ENCODE measurements around the gene TNS4.
A peak's percentile ranks its signal among the peaks of the same experiment; 100 is the strongest.

The TNS4 gene

GRCh38 chr17:40534371-40535189, 33.2 kb upstream of the TNS4 start:
- DNase-seq = peak; percentile 60

GRCh38 chr17:40533896-40534295, 32.5 kb upstream of the TNS4 start:
- peak; percentile 64 for DNase-seq

- DNase-seq = peak; percentile 59
These were observed 31.3 kb upstream of the TNS4 start for GRCh38 chr17:40532520-40533253.

GRCh38 chr17:40531051-40531991, 29.9 kb upstream of the TNS4 start:
- peak; percentile 89 for DNase-seq

- peak; percentile 51 for DNase-seq
These were observed 29.1 kb upstream of the TNS4 start for GRCh38 chr17:40530531-40530994.

- DNase-seq = no peak
These were observed 28.6 kb upstream of the TNS4 start for GRCh38 chr17:40529991-40530390.

- peak; percentile 62 for DNase-seq
These were observed 27.4 kb upstream of the TNS4 start for GRCh38 chr17:40528692-40529417.

GRCh38 chr17:40526668-40527067, 25.2 kb upstream of the TNS4 start:
- peak; percentile 33 for DNase-seq

- DNase-seq = no peak
These were observed 23.9 kb upstream of the TNS4 start for GRCh38 chr17:40525294-40525693.

GRCh38 chr17:40524243-40524965, 23.0 kb upstream of the TNS4 start:
- DNase-seq = peak; percentile 31

- no peak for DNase-seq
These were observed 21.5 kb upstream of the TNS4 start for GRCh38 chr17:40522961-40523310.

- peak; percentile 19 for DNase-seq
These were observed 21.0 kb upstream of the TNS4 start for GRCh38 chr17:40522250-40522960.

- DNase-seq = peak; percentile 52
These were observed 19.6 kb upstream of the TNS4 start for GRCh38 chr17:40520991-40521453.

- DNase-seq = peak; percentile 61
These were observed 17.8 kb upstream of the TNS4 start for GRCh38 chr17:40519089-40519775.

GRCh38 chr17:40518401-40519088, 17.1 kb upstream of the TNS4 start:
- DNase-seq = peak; percentile 62

GRCh38 chr17:40517981-40518380, 16.6 kb upstream of the TNS4 start:
- peak; percentile 24 for DNase-seq

GRCh38 chr17:40517286-40517662, 15.9 kb upstream of the TNS4 start:
- DNase-seq = peak; percentile 33

GRCh38 chr17:40516581-40517285, 15.3 kb upstream of the TNS4 start:
- DNase-seq = peak; percentile 84

GRCh38 chr17:40515491-40516041, 14.1 kb upstream of the TNS4 start:
- DNase-seq = peak; percentile 71

Measured in activated effector memory CD4-positive, alpha-beta T cell treated with anti-CD3 and anti-CD28 coated beads, Interleukin-2, amount 50 U/mL, for 16 hours (primary cell).